Right lobe of liver (tissue), 6 donors: ENCODE measurements around the gene F11. TPM values are rescaled to one million over a fixed set of nuclear protein-coding genes. Genes with fewer than 3 reads are reported as not detected.

ENCODE experiments used
- ATAC-seq, 4 donors: fragments of 200-7000 bp; cut with Tn5 transposase; one replicate each; pipeline ENCODE4 v1.9.1; 2020; ENCODE audit warnings: mild to moderate bottlenecking in 4 of 4, moderate library complexity in 4 of 4
- DNase-seq, 3 donors: peaks; one replicate each; pipeline ENCODE4 v3.0.0-alpha.2; 2020
- H3K27ac ChIP-seq, 3 donors: fragments of 200-600 bp; one replicate each; pipeline ENCODE4 v1.8.0; 2022
- H3K27me3 ChIP-seq, 2 donors: fragments of 200-600 bp; one replicate each; pipeline ENCODE4 v1.8.0; 2022
- H3K36me3 ChIP-seq, 4 donors: fragments of 200-600 bp; sonication (generic) in 1 of 4; one replicate each; pipeline versions ENCODE4 v1.5.1 to v1.8.0; 2017 to 2022; ENCODE audit warnings: control low read depth in 1 of 4
- H3K4me1 ChIP-seq, 4 donors: fragments of 200-600 bp; sonication (generic) in 1 of 4; one replicate each; pipeline versions ENCODE4 v1.5.1 to v1.8.0; 2017 to 2022; ENCODE audit warnings: control low read depth in 1 of 4
- H3K4me3 ChIP-seq, 3 donors: fragments of 200-600 bp; one replicate each; pipeline ENCODE4 v1.8.0; 2022
- H3K9me3 ChIP-seq, 4 donors: fragments of 200-600 bp; sonication (generic) in 1 of 4; one replicate each; pipeline versions ENCODE4 v1.5.1 to v1.8.0; 2017 to 2022; ENCODE audit warnings: control low read depth in 1 of 4
- CTCF ChIP-seq, 4 donors: fragments of 200-600 bp in 3 of 4; fragments of 450-650 bp in 1 of 4; IDR thresholded peaks; one replicate each; pipeline versions ENCODE4 v1.5.1 to v1.8.0; 2016 to 2022; ENCODE audit warnings: antibody characterized with exemption in 4 of 4, mild to moderate bottlenecking in 2 of 4
- POLR2A ChIP-seq: fragments of 450-650 bp; IDR thresholded peaks from one replicate; pipeline ENCODE4 v1.6.1; 2017; ENCODE audit warnings: antibody characterized with exemption, mild to moderate bottlenecking
- WGBS: methylation state at CpG from one replicate; pipeline ENCODE4 v1.1.6; 2018; ENCODE audit warnings: low coverage, low lambda C conversion rate; ENCODE audit not compliant: insufficient coverage; ENCODE audit errors: missing lambda C conversion rate; 5-methylcytosine and 5-hydroxymethylcytosine counted together
- intact Hi-C, 2 donors: fragments of 100-400 bp; cut with DNase I; formaldehyde crosslinking; loops; one replicate each; pipeline versions ENCODE4 v1.11.2 to v1.14.1; 2022
- total RNA-seq, 6 experiments: library from RNA; depleted of rRNA in 2 of 6; stranded (reverse); fragments of >200 nt in 2 of 6; fragmentation: NEBNext Ultra II Directional in 3 of 6; extraction: Animal tissue kit (Norgen Biotek cat#: 25700) in 3 of 6; gene quantifications; one replicate each; pipeline versions ENCODE4 v1.1.0 to v1.2.4, GENCODE V29; 2016 to 2023
- donor health status: DM: no; HTN: yes; CAD: no.
- donor health status: DM: no; HTN: no; CAD: no.
- donor health status: DM: no; HTN: no; CAD: no.
- donor health status: DM: no; HTN: yes; CAD: no.
- donor health status: DM: no; HTN: yes; CAD: no.

The F11 gene
- total RNA-seq, 6 experiments from 2014 or later, result 94.5 to 201 (median 140) TPM

- ATAC-seq, result peak; percentile 57 to 72 (median 64)
- H3K27me3 ChIP-seq, result no peaks in the 10 kb centered on the region
- DNase-seq, result no peak
- WGBS, result 28% methylated on average over 2 of the region's 2 CpGs
- peak in 1 of 4 donors; percentile 12 for TF ChIP-seq CTCF (IDR thresholded peaks at IDR 0.05)
- TF ChIP-seq POLR2A, result no peak
- no peaks in the 10 kb centered on the region for H3K9me3 ChIP-seq
- H3K4me3 ChIP-seq, result peak overlapping the region; percentile 10 to 51 (median 33)
- peak overlapping the region; percentile 37 to 87 (median 77) for H3K27ac ChIP-seq
- H3K36me3 ChIP-seq, result peaks cover 0 to 8% (median 3%) of the 10 kb centered on the region in 4 donors
- peaks cover 0 to 39% (median 10%) of the 10 kb centered on the region in 4 donors for H3K4me1 ChIP-seq
- intact Hi-C loops, result no loop called here
Observed at GRCh38 chr4:186228514-186228894, 37.5 kb upstream of the F11 start.

DNA sequence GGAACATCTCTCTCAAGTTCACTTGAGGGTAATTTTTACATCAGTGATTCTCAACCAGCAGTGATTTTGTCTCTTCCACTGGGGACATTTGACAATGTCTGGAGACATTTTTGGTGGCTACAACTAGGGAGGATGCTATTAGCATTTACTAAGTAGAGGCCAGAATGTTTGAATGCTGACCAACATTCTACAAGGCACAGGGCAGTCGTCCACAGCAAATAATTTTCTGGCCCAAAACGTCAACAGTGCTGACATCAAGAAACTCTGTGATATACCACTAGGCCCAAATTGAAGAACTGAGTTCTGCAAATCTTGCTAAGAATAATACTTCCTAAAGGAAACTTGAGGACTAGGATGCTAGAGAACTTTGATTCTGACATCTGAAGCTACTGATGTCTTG lies 31.6 kb upstream of the F11 start:
- no peaks in the 10 kb centered on the region for H3K27me3 ChIP-seq
- no peak for DNase-seq
- H3K36me3 ChIP-seq, result peaks cover 0 to 28% (median 12%) of the 10 kb centered on the region in 4 donors
- H3K27ac ChIP-seq, result peak overlapping the region in 2 of 3 donors; percentile 28 to 29
- TF ChIP-seq CTCF (IDR thresholded peaks at IDR 0.05) (no peak), POLR2A (no peak)
- H3K9me3 ChIP-seq, result no peaks in the 10 kb centered on the region
- H3K4me3 ChIP-seq, result no peak overlapping the region
- WGBS, result 26% methylated on average over 2 of the region's 2 CpGs
- H3K4me1 ChIP-seq, result peaks cover 0 to 39% (median 9%) of the 10 kb centered on the region in 4 donors
- peak; percentile 62 to 80 (median 69) for ATAC-seq
- intact Hi-C loops, result no loop called here

GRCh38 chr4:186236126-186236525 lies 29.9 kb upstream of the F11 start:
- Histone ChIP-seq H3K9me3 (no peaks in the 10 kb centered on the region), H3K4me3 (no peak overlapping the region), H3K27me3 (no peaks in the 10 kb centered on the region), H3K27ac (peak overlapping the region in 2 of 3 donors; percentile 15 to 30), H3K4me1 (peaks cover 0 to 24% (median 9%) of the 10 kb centered on the region in 4 donors), H3K36me3 (peaks cover 0 to 38% (median 18%) of the 10 kb centered on the region in 4 donors)
- no peak for TF ChIP-seq CTCF (IDR thresholded peaks at IDR 0.05)
- DNase-seq (no peak), ATAC-seq (peak; percentile 72 to 89 (median 85))
- intact Hi-C loops, result no loop called here
- WGBS, result 37% methylated on average over 4 of the region's 4 CpGs

DNA sequence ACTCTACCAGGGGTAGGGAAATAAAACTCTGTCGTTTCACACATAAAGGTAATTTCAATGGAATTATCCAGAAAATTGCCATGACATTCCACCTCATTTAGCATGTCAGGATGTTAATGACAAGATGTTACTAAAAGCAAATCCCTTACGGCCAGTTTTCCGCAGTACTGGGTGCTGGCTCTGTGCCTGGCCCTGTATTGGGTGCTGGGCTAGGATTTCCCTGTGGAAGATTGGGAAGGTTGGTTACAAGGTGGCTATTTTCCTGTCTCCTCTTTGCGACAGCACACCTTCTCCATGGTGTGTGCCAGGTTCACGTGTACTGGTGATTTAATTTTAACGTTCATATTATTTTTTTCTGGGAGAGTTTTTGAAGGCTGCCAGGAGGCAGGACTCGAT lies 25.5 kb upstream of the F11 start:
- no peak for TF ChIP-seq POLR2A
- no peak for TF ChIP-seq CTCF (IDR thresholded peaks at IDR 0.05)
- intact Hi-C loops, result no loop called here
- Histone ChIP-seq H3K9me3 (no peaks in the 10 kb centered on the region), H3K27me3 (no peaks in the 10 kb centered on the region), H3K4me3 (no peak overlapping the region), H3K36me3 (peaks cover 0 to 32% (median 12%) of the 10 kb centered on the region in 4 donors), H3K27ac (no peak overlapping the region), H3K4me1 (peaks cover 0 to 9% (median 0%) of the 10 kb centered on the region in 4 donors)
- ATAC-seq (no peak), DNase-seq (no peak)
- WGBS, result 76% methylated on average over 6 of the region's 7 CpGs
